ENCODE results near the gene ANO4.

Gene ANO4

GRCh38 chr12:100875156-100875555 is 80.6 kb downstream of the ANO4 start:
- no peaks in the 10 kb centered on the region for H3K36me3 ChIP-seq (ENCODE audit: insufficient read depth, low read length)
- H3K9ac ChIP-seq (ENCODE audit: low read depth, low read length), result no peak overlapping the region
- no peak overlapping the region for H3K27ac ChIP-seq (ENCODE audit: low read depth, low read length)
- no peaks in the 10 kb centered on the region for H3K27me3 ChIP-seq (ENCODE audit: insufficient read depth, low read length)
- 0 out of 2 replicates have a peak, but pooled peaks cover 2% of the 10 kb centered on the region for H3K9me3 ChIP-seq (ENCODE audit: insufficient read depth, low read depth, low read length)
- H3K4me1 ChIP-seq (ENCODE audit: insufficient read depth, low read length), result no peaks in the 10 kb centered on the region
- no peak overlapping the region for H3K4me3 ChIP-seq (ENCODE audit: low read length)
- WGBS, result 91% methylated on average over 6 of the region's 7 CpGs

- H3K27me3 ChIP-seq (ENCODE audit: insufficient read depth, low read length), result no peaks in the 10 kb centered on the region
- H3K4me3 ChIP-seq (ENCODE audit: low read length), result no peak overlapping the region
- H3K27ac ChIP-seq (ENCODE audit: low read depth, low read length), result no peak overlapping the region
- H3K9me3 ChIP-seq (ENCODE audit: insufficient read depth, low read depth, low read length), result 0 out of 2 replicates have a peak, but pooled peaks cover 2% of the 10 kb centered on the region
- H3K4me1 ChIP-seq (ENCODE audit: insufficient read depth, low read length), result no peaks in the 10 kb centered on the region
- H3K9ac ChIP-seq (ENCODE audit: low read depth, low read length), result no peak overlapping the region
- 98% methylated on average over 2 of the region's 2 CpGs for WGBS
- no peaks in the 10 kb centered on the region for H3K36me3 ChIP-seq (ENCODE audit: insufficient read depth, low read length)
Observed at GRCh38 chr12:100875771-100876170, 81.2 kb downstream of the ANO4 start.

- WGBS, result 92% methylated on average over 2 of the region's 2 CpGs
- 0 out of 2 replicates have a peak, but pooled peaks cover 2% of the 10 kb centered on the region for H3K9me3 ChIP-seq (ENCODE audit: insufficient read depth, low read depth, low read length)
- no peak overlapping the region for H3K9ac ChIP-seq (ENCODE audit: low read depth, low read length)
- H3K27ac ChIP-seq (ENCODE audit: low read depth, low read length), result no peak overlapping the region
- no peaks in the 10 kb centered on the region for H3K36me3 ChIP-seq (ENCODE audit: insufficient read depth, low read length)
- no peaks in the 10 kb centered on the region for H3K27me3 ChIP-seq (ENCODE audit: insufficient read depth, low read length)
- H3K4me1 ChIP-seq (ENCODE audit: insufficient read depth, low read length), result no peaks in the 10 kb centered on the region
- no peak overlapping the region for H3K4me3 ChIP-seq (ENCODE audit: low read length)
Observed at GRCh38 chr12:100877776-100878175, 83.2 kb downstream of the ANO4 start.

- Histone ChIP-seq H3K36me3 (ENCODE audit: insufficient read depth, low read length) (no peaks in the 10 kb centered on the region), H3K27ac (ENCODE audit: low read depth, low read length) (no peak overlapping the region), H3K9ac (ENCODE audit: low read depth, low read length) (no peak overlapping the region), H3K27me3 (ENCODE audit: insufficient read depth, low read length) (no peaks in the 10 kb centered on the region), H3K9me3 (ENCODE audit: insufficient read depth, low read depth, low read length) (no peaks in the 10 kb centered on the region), H3K4me1 (ENCODE audit: insufficient read depth, low read length) (no peaks in the 10 kb centered on the region), H3K4me3 (ENCODE audit: low read length) (no peak overlapping the region)
- WGBS, result 93% methylated on average over 2 of the region's 2 CpGs
Observed at GRCh38 chr12:100895192-100895591, 100.6 kb downstream of the ANO4 start.

- Histone ChIP-seq H3K27me3 (ENCODE audit: insufficient read depth, low read length) (no peaks in the 10 kb centered on the region), H3K36me3 (ENCODE audit: insufficient read depth, low read length) (no peaks in the 10 kb centered on the region), H3K9me3 (ENCODE audit: insufficient read depth, low read depth, low read length) (no peaks in the 10 kb centered on the region), H3K27ac (ENCODE audit: low read depth, low read length) (no peak overlapping the region), H3K4me3 (ENCODE audit: low read length) (no peak overlapping the region), H3K4me1 (ENCODE audit: insufficient read depth, low read length) (no peaks in the 10 kb centered on the region), H3K9ac (ENCODE audit: low read depth, low read length) (no peak overlapping the region)
- 80% methylated on average over 5 of the region's 5 CpGs for WGBS
Observed at GRCh38 chr12:100896192-100896591, 101.6 kb downstream of the ANO4 start.

- Histone ChIP-seq H3K36me3 (ENCODE audit: insufficient read depth, low read length) (0 out of 2 replicates have a peak, but pooled peaks cover 1% of the 10 kb centered on the region), H3K27ac (ENCODE audit: low read depth, low read length) (no peak overlapping the region), H3K4me3 (ENCODE audit: low read length) (no peak overlapping the region), H3K9ac (ENCODE audit: low read depth, low read length) (no peak overlapping the region), H3K27me3 (ENCODE audit: insufficient read depth, low read length) (no peaks in the 10 kb centered on the region), H3K9me3 (ENCODE audit: insufficient read depth, low read depth, low read length) (no peaks in the 10 kb centered on the region), H3K4me1 (ENCODE audit: insufficient read depth, low read length) (no peaks in the 10 kb centered on the region)
- 92% methylated on average over 5 of the region's 5 CpGs for WGBS
Observed at GRCh38 chr12:100897240-100897639, 102.7 kb downstream of the ANO4 start.

- no peaks in the 10 kb centered on the region for H3K27me3 ChIP-seq (ENCODE audit: insufficient read depth, low read length)
- no peaks in the 10 kb centered on the region for H3K9me3 ChIP-seq (ENCODE audit: insufficient read depth, low read depth, low read length)
- H3K36me3 ChIP-seq (ENCODE audit: insufficient read depth, low read length), result 0 out of 2 replicates have a peak, but pooled peaks cover 2% of the 10 kb centered on the region
- H3K9ac ChIP-seq (ENCODE audit: low read depth, low read length), result no peak overlapping the region
- no peak overlapping the region for H3K4me3 ChIP-seq (ENCODE audit: low read length)
- no peak overlapping the region for H3K27ac ChIP-seq (ENCODE audit: low read depth, low read length)
- WGBS, result 94% methylated on average over 3 of the region's 3 CpGs
- no peaks in the 10 kb centered on the region for H3K4me1 ChIP-seq (ENCODE audit: insufficient read depth, low read length)
Observed at GRCh38 chr12:100899301-100899700, 104.7 kb downstream of the ANO4 start.

GRCh38 chr12:100900808-100901207 is 106.2 kb downstream of the ANO4 start:
- Histone ChIP-seq H3K4me3 (ENCODE audit: low read length) (no peak overlapping the region), H3K4me1 (ENCODE audit: insufficient read depth, low read length) (no peaks in the 10 kb centered on the region), H3K9ac (ENCODE audit: low read depth, low read length) (no peak overlapping the region), H3K27ac (ENCODE audit: low read depth, low read length) (no peak overlapping the region), H3K36me3 (ENCODE audit: insufficient read depth, low read length) (0 out of 2 replicates have a peak, but pooled peaks cover 2% of the 10 kb centered on the region), H3K9me3 (ENCODE audit: insufficient read depth, low read depth, low read length) (no peaks in the 10 kb centered on the region), H3K27me3 (ENCODE audit: insufficient read depth, low read length) (no peaks in the 10 kb centered on the region)
- WGBS, result 100% methylated on average over 1 of the region's 2 CpGs

- Histone ChIP-seq H3K36me3 (ENCODE audit: insufficient read depth, low read length) (0 out of 2 replicates have a peak, but pooled peaks cover 2% of the 10 kb centered on the region), H3K9ac (ENCODE audit: low read depth, low read length) (no peak overlapping the region), H3K4me1 (ENCODE audit: insufficient read depth, low read length) (no peaks in the 10 kb centered on the region), H3K4me3 (ENCODE audit: low read length) (no peak overlapping the region), H3K27me3 (ENCODE audit: insufficient read depth, low read length) (no peaks in the 10 kb centered on the region), H3K27ac (ENCODE audit: low read depth, low read length) (no peak overlapping the region), H3K9me3 (ENCODE audit: insufficient read depth, low read depth, low read length) (no peaks in the 10 kb centered on the region)
- 92% methylated on average over 1 of the region's 1 CpG for WGBS
Observed at GRCh38 chr12:100901266-100901665, 106.7 kb downstream of the ANO4 start.

- Histone ChIP-seq H3K27me3 (ENCODE audit: insufficient read depth, low read length) (no peaks in the 10 kb centered on the region), H3K4me3 (ENCODE audit: low read length) (no peak overlapping the region), H3K9me3 (ENCODE audit: insufficient read depth, low read depth, low read length) (no peaks in the 10 kb centered on the region), H3K9ac (ENCODE audit: low read depth, low read length) (no peak overlapping the region), H3K27ac (ENCODE audit: low read depth, low read length) (no peak overlapping the region), H3K4me1 (ENCODE audit: insufficient read depth, low read length) (no peaks in the 10 kb centered on the region), H3K36me3 (ENCODE audit: insufficient read depth, low read length) (0 out of 2 replicates have a peak, but pooled peaks cover 2% of the 10 kb centered on the region)
- 92% methylated on average over 2 of the region's 3 CpGs for WGBS
Observed at GRCh38 chr12:100904270-100904669, 109.7 kb downstream of the ANO4 start.

- H3K9me3 ChIP-seq (ENCODE audit: insufficient read depth, low read depth, low read length), result no peaks in the 10 kb centered on the region
- no peak overlapping the region for H3K4me3 ChIP-seq (ENCODE audit: low read length)
- H3K27me3 ChIP-seq (ENCODE audit: insufficient read depth, low read length), result no peaks in the 10 kb centered on the region
- 100% methylated on average over 2 of the region's 2 CpGs for WGBS
- no peaks in the 10 kb centered on the region for H3K4me1 ChIP-seq (ENCODE audit: insufficient read depth, low read length)
- no peaks in the 10 kb centered on the region for H3K36me3 ChIP-seq (ENCODE audit: insufficient read depth, low read length)
- H3K27ac ChIP-seq (ENCODE audit: low read depth, low read length), result no peak overlapping the region
- H3K9ac ChIP-seq (ENCODE audit: low read depth, low read length), result no peak overlapping the region
Observed at GRCh38 chr12:100908501-100908900, 113.9 kb downstream of the ANO4 start.
